ENCODE data around the gene GRP. TPM values are rescaled to one million over a fixed set of nuclear protein-coding genes. Genes with fewer than 3 reads are reported as not detected.

GRP gene
- total RNA-seq, 1 donor from 2014 or later: not detected

GRCh38 chr18:59273759-59274532, 54.0 kb downstream of the GRP start:
- Histone ChIP-seq H3K9me3 (ENCODE audit: insufficient read depth, low read depth, low read length) (peaks cover 4% of the 10 kb centered on the region), H3K27ac (ENCODE audit: low read depth, low read length) (no peak overlapping the region), H3K4me2 (ENCODE audit: low read length) (peak overlapping the region; percentile 49), H2AFZ (ENCODE audit: low read depth, low read length) (no peak overlapping the region), H3K36me3 (ENCODE audit: insufficient read depth, low read length) (no peaks in the 10 kb centered on the region), H3K4me3 (ENCODE audit: insufficient read depth, low read depth, low read length) (no peak overlapping the region), H3K9ac (ENCODE audit: low read length) (no peak overlapping the region), H4K20me1 (ENCODE audit: insufficient read depth, low read length) (peaks cover 5% of the 10 kb centered on the region), H3K79me2 (ENCODE audit: insufficient read depth, low read length) (no peaks in the 10 kb centered on the region), H3K27me3 (ENCODE audit: insufficient read depth, low read length) (peaks cover 96% of the 10 kb centered on the region), H3K4me1 (ENCODE audit: insufficient read depth, low read length) (no peaks in the 10 kb centered on the region)
- FAIRE-seq: no peak
- H3K27ac Mint-ChIP-seq (ENCODE audit: unreplicated experiment): no peak overlapping the region
- TF ChIP-seq CTCF (IDR thresholded peaks at IDR 0.05; ENCODE audit: insufficient read depth, low read depth, low read length): no peak
- TF ChIP-seq EZH2 (IDR thresholded peaks at IDR 0.05; ENCODE audit: insufficient read depth, low read length): peak; percentile 64
- no peaks in the 10 kb centered on the region for H3K36me3 Mint-ChIP-seq (ENCODE audit: low read depth, unreplicated experiment)
- H3K9me3 Mint-ChIP-seq (ENCODE audit: unreplicated experiment): peaks cover 10% of the 10 kb centered on the region
- no peak for DNase-seq (ENCODE audit: low read depth)
- no peaks in the 10 kb centered on the region for H3K4me1 Mint-ChIP-seq (ENCODE audit: low read depth, unreplicated experiment)
- H3K4me3 Mint-ChIP-seq (ENCODE audit: unreplicated experiment): peak overlapping the region; percentile 34
- peaks cover 82% of the 10 kb centered on the region for H3K27me3 Mint-ChIP-seq (ENCODE audit: low read depth, unreplicated experiment)

GRCh38 chr18:59274533-59274928, 54.6 kb downstream of the GRP start:
- H2AFZ ChIP-seq (ENCODE audit: low read depth, low read length): no peak overlapping the region
- Mint-ChIP-seq H3K9me3 (ENCODE audit: unreplicated experiment) (peaks cover 10% of the 10 kb centered on the region), H3K27ac (ENCODE audit: unreplicated experiment) (no peak overlapping the region), H3K27me3 (ENCODE audit: low read depth, unreplicated experiment) (peaks cover 83% of the 10 kb centered on the region), H3K36me3 (ENCODE audit: low read depth, unreplicated experiment) (no peaks in the 10 kb centered on the region), H3K4me3 (ENCODE audit: unreplicated experiment) (no peak overlapping the region), H3K4me1 (ENCODE audit: low read depth, unreplicated experiment) (no peaks in the 10 kb centered on the region)
- FAIRE-seq (no peak), DNase-seq (ENCODE audit: low read depth) (no peak)
- H3K27ac ChIP-seq (ENCODE audit: low read depth, low read length): no peak overlapping the region
- H3K9ac ChIP-seq (ENCODE audit: low read length): no peak overlapping the region
- peaks cover 5% of the 10 kb centered on the region for H4K20me1 ChIP-seq (ENCODE audit: insufficient read depth, low read length)
- no peak overlapping the region for H3K4me2 ChIP-seq (ENCODE audit: low read length)
- no peak overlapping the region for H3K4me3 ChIP-seq (ENCODE audit: insufficient read depth, low read depth, low read length)
- TF ChIP-seq CTCF (IDR thresholded peaks at IDR 0.05; ENCODE audit: insufficient read depth, low read depth, low read length): no peak
- TF ChIP-seq EZH2 (IDR thresholded peaks at IDR 0.05; ENCODE audit: insufficient read depth, low read length): no peak
- no peaks in the 10 kb centered on the region for H3K4me1 ChIP-seq (ENCODE audit: insufficient read depth, low read length)
- H3K9me3 ChIP-seq (ENCODE audit: insufficient read depth, low read depth, low read length): peaks cover 4% of the 10 kb centered on the region
- no peaks in the 10 kb centered on the region for H3K79me2 ChIP-seq (ENCODE audit: insufficient read depth, low read length)
- no peaks in the 10 kb centered on the region for H3K36me3 ChIP-seq (ENCODE audit: insufficient read depth, low read length)
- peaks cover 96% of the 10 kb centered on the region for H3K27me3 ChIP-seq (ENCODE audit: insufficient read depth, low read length)

- H3K9me3 Mint-ChIP-seq (ENCODE audit: unreplicated experiment): peaks cover 10% of the 10 kb centered on the region
- no peaks in the 10 kb centered on the region for H3K79me2 ChIP-seq (ENCODE audit: insufficient read depth, low read length)
- no peak for FAIRE-seq
Observed at GRCh38 chr18:59275406-59275949, 55.5 kb downstream of the GRP start.

More at GRCh38 chr18:59275406-59275949, 55.5 kb downstream of the GRP start:
- Mint-ChIP-seq H3K36me3 (ENCODE audit: low read depth, unreplicated experiment) (no peaks in the 10 kb centered on the region), H3K4me3 (ENCODE audit: unreplicated experiment) (no peak overlapping the region), H3K4me1 (ENCODE audit: low read depth, unreplicated experiment) (no peaks in the 10 kb centered on the region), H3K27ac (ENCODE audit: unreplicated experiment) (no peak overlapping the region), H3K27me3 (ENCODE audit: low read depth, unreplicated experiment) (peaks cover 82% of the 10 kb centered on the region)
- Histone ChIP-seq H4K20me1 (ENCODE audit: insufficient read depth, low read length) (peaks cover 5% of the 10 kb centered on the region), H3K4me2 (ENCODE audit: low read length) (no peak overlapping the region), H3K9me3 (ENCODE audit: insufficient read depth, low read depth, low read length) (peaks cover 4% of the 10 kb centered on the region), H3K4me1 (ENCODE audit: insufficient read depth, low read length) (no peaks in the 10 kb centered on the region), H3K4me3 (ENCODE audit: insufficient read depth, low read depth, low read length) (no peak overlapping the region), H3K27ac (ENCODE audit: low read depth, low read length) (no peak overlapping the region), H2AFZ (ENCODE audit: low read depth, low read length) (no peak overlapping the region), H3K36me3 (ENCODE audit: insufficient read depth, low read length) (no peaks in the 10 kb centered on the region), H3K27me3 (ENCODE audit: insufficient read depth, low read length) (peaks cover 92% of the 10 kb centered on the region), H3K9ac (ENCODE audit: low read length) (no peak overlapping the region)
- TF ChIP-seq CTCF (IDR thresholded peaks at IDR 0.05; ENCODE audit: insufficient read depth, low read depth, low read length): no peak
- TF ChIP-seq EZH2 (IDR thresholded peaks at IDR 0.05; ENCODE audit: insufficient read depth, low read length): no peak
- DNase-seq (ENCODE audit: low read depth): no peak

Measured in astrocyte (in vitro differentiated cells and primary cell).